ENCODE data around the gene NSUN2.

DNA sequence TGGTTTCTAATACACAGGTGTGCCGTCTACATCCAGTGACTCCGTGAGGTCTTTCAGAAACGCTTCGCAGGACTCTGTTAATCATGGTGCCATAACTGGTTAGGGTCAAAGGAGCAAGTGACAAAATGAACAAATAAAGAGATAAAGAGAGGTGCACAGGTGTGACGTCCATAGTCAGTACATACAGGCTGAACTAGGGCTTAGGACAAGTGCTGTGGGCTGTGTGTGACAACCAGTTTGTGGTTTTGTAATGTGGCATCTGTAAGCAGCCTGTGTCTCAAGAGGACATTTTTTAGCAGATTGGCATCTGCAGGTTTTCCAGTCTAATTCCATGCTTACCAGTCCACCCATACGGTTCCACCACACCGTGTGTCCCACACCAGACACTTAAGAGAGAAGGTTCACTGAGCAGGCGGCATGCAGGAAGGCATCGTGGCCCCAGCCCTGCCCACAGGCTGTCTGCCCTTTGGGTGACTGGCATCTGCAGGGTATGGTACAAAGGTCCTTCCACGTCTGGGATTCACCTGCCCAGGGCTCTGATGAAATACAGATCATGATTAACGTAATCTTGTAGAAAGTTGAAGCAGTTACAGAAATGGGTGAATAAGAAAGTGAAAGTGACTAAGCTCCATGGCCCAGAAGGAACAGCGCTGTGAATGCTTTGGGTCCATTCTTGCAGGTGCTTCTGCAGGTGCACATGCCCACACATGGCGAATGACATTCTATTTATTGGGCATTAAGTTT lies 27.3 kb upstream of the NSUN2 start:
- TF ChIP-seq POLR2A (IDR thresholded peaks at IDR 0.05; ENCODE audit: low read depth, low read length), result no peak
- TF ChIP-seq TAF1 (IDR thresholded peaks at IDR 0.05; ENCODE audit: borderline replicate concordance, low read depth, low read length), result no peak
